HEK293 (cell line): ENCODE measurements around the gene RBM7.

Experiments used
- SCRT1 ChIP-seq: fragments of 450-650 bp; formaldehyde crosslinking; IDR thresholded peaks from 2 replicates; pipeline ENCODE4 v1.5.1; 2016; ENCODE audit warnings: missing biosample characterization, missing genetic modification characterization, borderline replicate concordance
- SP3 ChIP-seq: fragments of 450-650 bp; formaldehyde crosslinking; IDR thresholded peaks from 2 replicates; pipeline ENCODE4 v1.5.1; 2016; ENCODE audit warnings: missing biosample characterization, missing genetic modification characterization
- ZEB2 ChIP-seq: fragments of 450-650 bp; formaldehyde crosslinking; IDR thresholded peaks from 2 replicates; pipeline ENCODE4 v1.5.1; 2016; ENCODE audit warnings: missing biosample characterization, missing genetic modification characterization
- ZFP37 ChIP-seq: fragments of 450-650 bp; formaldehyde crosslinking; IDR thresholded peaks from 2 replicates; pipeline ENCODE4 v1.5.1; 2016; ENCODE audit warnings: missing biosample characterization, missing genetic modification characterization
- ZNF114 ChIP-seq: fragments of 450-650 bp; formaldehyde crosslinking; IDR thresholded peaks from 2 replicates; pipeline ENCODE4 v1.5.0; 2017; ENCODE audit warnings: missing biosample characterization, missing genetic modification characterization
- ZNF138 ChIP-seq: fragments of 450-650 bp; formaldehyde crosslinking; IDR thresholded peaks from 2 replicates; pipeline ENCODE4 v1.5.1; 2016; ENCODE audit warnings: missing biosample characterization, missing genetic modification characterization, borderline replicate concordance
- ZNF146 ChIP-seq: fragments of 450-650 bp; formaldehyde crosslinking; IDR thresholded peaks from 2 replicates; pipeline ENCODE4 v1.5.1; 2016; ENCODE audit warnings: missing biosample characterization, missing genetic modification characterization
- ZNF155 ChIP-seq: fragments of 450-650 bp; formaldehyde crosslinking; IDR thresholded peaks from 2 replicates; pipeline ENCODE4 v1.5.1; 2016; ENCODE audit warnings: missing biosample characterization, missing genetic modification characterization
- ZNF19 ChIP-seq: fragments of 450-650 bp; formaldehyde crosslinking; IDR thresholded peaks from 2 replicates; pipeline ENCODE4; 2016; ENCODE audit warnings: missing biosample characterization, missing genetic modification characterization, low read depth
- ZNF2 ChIP-seq: fragments of 450-650 bp; formaldehyde crosslinking; IDR thresholded peaks from 2 replicates; pipeline ENCODE4 v1.5.1; 2016; ENCODE audit warnings: missing biosample characterization, missing genetic modification characterization
- ZNF239 ChIP-seq: fragments of 450-650 bp; formaldehyde crosslinking; IDR thresholded peaks from 2 replicates; pipeline ENCODE4 v1.5.1; 2016; ENCODE audit warnings: missing biosample characterization, missing genetic modification characterization
- ZNF266 ChIP-seq: fragments of 450-650 bp; formaldehyde crosslinking; IDR thresholded peaks from 2 replicates; pipeline ENCODE4 v1.5.1; 2016; ENCODE audit warnings: missing biosample characterization, missing genetic modification characterization, low read depth
- ZNF311 ChIP-seq: fragments of 450-650 bp; formaldehyde crosslinking; IDR thresholded peaks from 2 replicates; pipeline ENCODE4 v1.5.1; 2017; ENCODE audit warnings: missing biosample characterization, missing genetic modification characterization, borderline replicate concordance
- ZNF416 ChIP-seq: fragments of 450-650 bp; formaldehyde crosslinking; IDR thresholded peaks from 2 replicates; pipeline ENCODE4 v1.5.1; 2016; ENCODE audit warnings: missing biosample characterization, missing genetic modification characterization
- ZNF426 ChIP-seq: fragments of 450-650 bp; formaldehyde crosslinking; IDR thresholded peaks from 2 replicates; pipeline ENCODE4 v1.5.1; 2017; ENCODE audit warnings: missing biosample characterization, missing genetic modification characterization, mild to moderate bottlenecking, inconsistent platforms, moderate library complexity
- ZNF510 ChIP-seq: fragments of 450-650 bp; formaldehyde crosslinking; IDR thresholded peaks from 2 replicates; pipeline ENCODE4 v1.5.1; 2018; ENCODE audit warnings: mild to moderate bottlenecking, missing genetic modification characterization, missing biosample characterization; ENCODE audit not compliant: insufficient replicate concordance
- ZNF529 ChIP-seq: fragments of 450-650 bp; formaldehyde crosslinking; IDR thresholded peaks from 2 replicates; pipeline ENCODE4 v1.5.1; 2017; ENCODE audit warnings: missing genetic modification characterization, missing biosample characterization; ENCODE audit not compliant: insufficient replicate concordance
- ZNF561 ChIP-seq: fragments of 450-650 bp; IDR thresholded peaks from 2 replicates; pipeline ENCODE4 v1.5.1; 2018; ENCODE audit warnings: missing biosample characterization, missing genetic modification characterization, borderline replicate concordance
- ZNF571 ChIP-seq: fragments of 450-650 bp; formaldehyde crosslinking; IDR thresholded peaks from 2 replicates; pipeline ENCODE4 v1.5.0; 2017; ENCODE audit warnings: missing biosample characterization, missing genetic modification characterization
- ZNF664 ChIP-seq: fragments of 450-650 bp; formaldehyde crosslinking; IDR thresholded peaks from 2 replicates; pipeline ENCODE4 v1.5.1; 2016; ENCODE audit warnings: missing biosample characterization, missing genetic modification characterization
- ZXDB ChIP-seq: fragments of 450-650 bp; formaldehyde crosslinking; IDR thresholded peaks from 2 replicates; pipeline ENCODE4 v1.5.1; 2016; ENCODE audit warnings: missing biosample characterization, missing genetic modification characterization
- TF ChIP-seq, protein P1 (sequence below): fragments of 450-650 bp; formaldehyde crosslinking; IDR thresholded peaks from 2 replicates; pipeline ENCODE4 v1.5.0; 2017; ENCODE audit warnings: missing biosample characterization, missing genetic modification characterization, borderline replicate concordance
- TF ChIP-seq, protein P2 (sequence below): IDR thresholded peaks from 2 replicates; pipeline ENCODE4 v1.6.1; 2011; ENCODE audit warnings: mild to moderate bottlenecking, low read depth, low read length, borderline replicate concordance
- TF ChIP-seq, protein P3 (sequence below): fragments of 450-650 bp; formaldehyde crosslinking; conservative IDR thresholded peaks from 2 replicates; pipeline ENCODE4 v1.5.1; 2016; ENCODE audit warnings: low read depth, missing biosample characterization, missing genetic modification characterization
- TF ChIP-seq, protein P4 (sequence below): fragments of 450-650 bp; formaldehyde crosslinking; IDR thresholded peaks from 2 replicates; pipeline ENCODE4 v1.5.1; 2016; ENCODE audit warnings: missing biosample characterization, missing genetic modification characterization
- TF ChIP-seq, protein P5 (sequence below): fragments of 450-650 bp; formaldehyde crosslinking; IDR thresholded peaks from 2 replicates; pipeline ENCODE4 v1.5.1; 2017; ENCODE audit warnings: missing biosample characterization, missing genetic modification characterization

Gene RBM7

DNA sequence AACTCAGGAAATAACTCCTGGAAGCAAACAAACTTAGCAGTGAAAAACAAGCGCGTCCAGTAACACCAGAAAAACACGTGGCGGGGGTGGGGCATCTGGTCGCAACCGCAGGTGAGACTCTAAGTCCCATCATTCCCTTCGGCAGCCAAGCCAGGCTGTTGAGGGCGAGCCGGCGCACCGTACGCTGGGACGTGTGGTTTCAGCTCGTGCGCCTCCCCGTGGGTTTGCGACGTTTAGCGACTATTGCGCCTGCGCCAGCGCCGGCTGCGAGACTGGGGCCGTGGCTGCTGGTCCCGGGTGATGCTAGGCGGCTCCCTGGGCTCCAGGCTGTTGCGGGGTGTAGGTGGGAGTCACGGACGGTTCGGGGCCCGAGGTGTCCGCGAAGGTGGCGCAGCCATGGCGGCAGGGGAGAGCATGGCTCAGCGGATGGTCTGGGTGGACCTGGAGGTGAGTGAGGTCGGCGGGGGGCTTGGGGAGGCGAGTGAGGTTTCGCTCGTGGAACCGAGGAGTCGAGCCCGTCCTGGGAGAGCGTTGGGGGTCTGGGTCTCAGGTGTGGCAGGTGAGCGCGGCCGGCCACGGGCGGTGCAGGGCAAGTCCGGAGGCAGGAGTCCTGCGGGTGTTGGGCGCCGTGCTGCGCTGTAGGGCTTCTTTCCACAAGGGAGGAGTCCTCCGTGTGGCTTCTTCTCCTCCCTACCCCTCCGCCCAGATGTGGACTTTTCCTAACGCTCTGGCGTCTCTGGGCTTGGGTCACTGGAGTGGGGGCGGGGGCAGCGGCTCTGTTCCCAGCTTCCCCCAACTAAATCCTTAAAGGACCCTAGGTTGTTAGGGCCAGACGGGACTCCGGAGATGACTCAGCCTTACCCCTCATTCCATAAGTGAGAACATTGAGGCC, 39.0 kb downstream of the RBM7 start, which contains the start of gene REXO2 (continued):
- peak; percentile 54; the same call in 1 of the 2 replicates for TF ChIP-seq SP3 (tag by site-specific recombination)
- TF ChIP-seq ZNF239 (tag by site-specific recombination): no peak
- TF ChIP-seq ZNF426: no peak
- no peak for TF ChIP-seq ZNF266 (tag by site-specific recombination)
- TF ChIP-seq ZNF529: peak; percentile 45
- TF ChIP-seq SCRT1 (tag by site-specific recombination): no peak
- TF ChIP-seq ZNF19 (tag by site-specific recombination): no peak
- TF ChIP-seq ZNF138 (tag by site-specific recombination): no peak
- no peak for TF ChIP-seq ZNF311 (tag by site-specific recombination)
- TF ChIP-seq ZNF664 (tag by site-specific recombination): no peak
- TF ChIP-seq ZNF416 (tag by site-specific recombination): no peak
- TF ChIP-seq ZNF561 (tag by site-specific recombination): no peak
- TF ChIP-seq, protein P1, sequence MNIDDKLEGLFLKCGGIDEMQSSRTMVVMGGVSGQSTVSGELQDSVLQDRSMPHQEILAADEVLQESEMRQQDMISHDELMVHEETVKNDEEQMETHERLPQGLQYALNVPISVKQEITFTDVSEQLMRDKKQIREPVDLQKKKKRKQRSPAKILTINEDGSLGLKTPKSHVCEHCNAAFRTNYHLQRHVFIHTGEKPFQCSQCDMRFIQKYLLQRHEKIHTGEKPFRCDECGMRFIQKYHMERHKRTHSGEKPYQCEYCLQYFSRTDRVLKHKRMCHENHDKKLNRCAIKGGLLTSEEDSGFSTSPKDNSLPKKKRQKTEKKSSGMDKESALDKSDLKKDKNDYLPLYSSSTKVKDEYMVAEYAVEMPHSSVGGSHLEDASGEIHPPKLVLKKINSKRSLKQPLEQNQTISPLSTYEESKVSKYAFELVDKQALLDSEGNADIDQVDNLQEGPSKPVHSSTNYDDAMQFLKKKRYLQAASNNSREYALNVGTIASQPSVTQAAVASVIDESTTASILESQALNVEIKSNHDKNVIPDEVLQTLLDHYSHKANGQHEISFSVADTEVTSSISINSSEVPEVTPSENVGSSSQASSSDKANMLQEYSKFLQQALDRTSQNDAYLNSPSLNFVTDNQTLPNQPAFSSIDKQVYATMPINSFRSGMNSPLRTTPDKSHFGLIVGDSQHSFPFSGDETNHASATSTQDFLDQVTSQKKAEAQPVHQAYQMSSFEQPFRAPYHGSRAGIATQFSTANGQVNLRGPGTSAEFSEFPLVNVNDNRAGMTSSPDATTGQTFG: no peak
- no peak; the same call in 1 of the 2 replicates for TF ChIP-seq ZEB2 (tag by site-specific recombination)
- TF ChIP-seq ZFP37 (tag by site-specific recombination): peak; percentile 59; the same call in 1 of the 2 replicates
- TF ChIP-seq ZNF155 (tag by site-specific recombination): no peak
- TF ChIP-seq ZNF146 (tag by site-specific recombination): 0 out of 2 replicates have a peak, but pooled peaks have one; percentile 13
- TF ChIP-seq, protein P2, sequence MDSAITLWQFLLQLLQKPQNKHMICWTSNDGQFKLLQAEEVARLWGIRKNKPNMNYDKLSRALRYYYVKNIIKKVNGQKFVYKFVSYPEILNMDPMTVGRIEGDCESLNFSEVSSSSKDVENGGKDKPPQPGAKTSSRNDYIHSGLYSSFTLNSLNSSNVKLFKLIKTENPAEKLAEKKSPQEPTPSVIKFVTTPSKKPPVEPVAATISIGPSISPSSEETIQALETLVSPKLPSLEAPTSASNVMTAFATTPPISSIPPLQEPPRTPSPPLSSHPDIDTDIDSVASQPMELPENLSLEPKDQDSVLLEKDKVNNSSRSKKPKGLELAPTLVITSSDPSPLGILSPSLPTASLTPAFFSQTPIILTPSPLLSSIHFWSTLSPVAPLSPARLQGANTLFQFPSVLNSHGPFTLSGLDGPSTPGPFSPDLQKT: no peak
- TF ChIP-seq ZNF2: no peak
- TF ChIP-seq, protein P3, sequence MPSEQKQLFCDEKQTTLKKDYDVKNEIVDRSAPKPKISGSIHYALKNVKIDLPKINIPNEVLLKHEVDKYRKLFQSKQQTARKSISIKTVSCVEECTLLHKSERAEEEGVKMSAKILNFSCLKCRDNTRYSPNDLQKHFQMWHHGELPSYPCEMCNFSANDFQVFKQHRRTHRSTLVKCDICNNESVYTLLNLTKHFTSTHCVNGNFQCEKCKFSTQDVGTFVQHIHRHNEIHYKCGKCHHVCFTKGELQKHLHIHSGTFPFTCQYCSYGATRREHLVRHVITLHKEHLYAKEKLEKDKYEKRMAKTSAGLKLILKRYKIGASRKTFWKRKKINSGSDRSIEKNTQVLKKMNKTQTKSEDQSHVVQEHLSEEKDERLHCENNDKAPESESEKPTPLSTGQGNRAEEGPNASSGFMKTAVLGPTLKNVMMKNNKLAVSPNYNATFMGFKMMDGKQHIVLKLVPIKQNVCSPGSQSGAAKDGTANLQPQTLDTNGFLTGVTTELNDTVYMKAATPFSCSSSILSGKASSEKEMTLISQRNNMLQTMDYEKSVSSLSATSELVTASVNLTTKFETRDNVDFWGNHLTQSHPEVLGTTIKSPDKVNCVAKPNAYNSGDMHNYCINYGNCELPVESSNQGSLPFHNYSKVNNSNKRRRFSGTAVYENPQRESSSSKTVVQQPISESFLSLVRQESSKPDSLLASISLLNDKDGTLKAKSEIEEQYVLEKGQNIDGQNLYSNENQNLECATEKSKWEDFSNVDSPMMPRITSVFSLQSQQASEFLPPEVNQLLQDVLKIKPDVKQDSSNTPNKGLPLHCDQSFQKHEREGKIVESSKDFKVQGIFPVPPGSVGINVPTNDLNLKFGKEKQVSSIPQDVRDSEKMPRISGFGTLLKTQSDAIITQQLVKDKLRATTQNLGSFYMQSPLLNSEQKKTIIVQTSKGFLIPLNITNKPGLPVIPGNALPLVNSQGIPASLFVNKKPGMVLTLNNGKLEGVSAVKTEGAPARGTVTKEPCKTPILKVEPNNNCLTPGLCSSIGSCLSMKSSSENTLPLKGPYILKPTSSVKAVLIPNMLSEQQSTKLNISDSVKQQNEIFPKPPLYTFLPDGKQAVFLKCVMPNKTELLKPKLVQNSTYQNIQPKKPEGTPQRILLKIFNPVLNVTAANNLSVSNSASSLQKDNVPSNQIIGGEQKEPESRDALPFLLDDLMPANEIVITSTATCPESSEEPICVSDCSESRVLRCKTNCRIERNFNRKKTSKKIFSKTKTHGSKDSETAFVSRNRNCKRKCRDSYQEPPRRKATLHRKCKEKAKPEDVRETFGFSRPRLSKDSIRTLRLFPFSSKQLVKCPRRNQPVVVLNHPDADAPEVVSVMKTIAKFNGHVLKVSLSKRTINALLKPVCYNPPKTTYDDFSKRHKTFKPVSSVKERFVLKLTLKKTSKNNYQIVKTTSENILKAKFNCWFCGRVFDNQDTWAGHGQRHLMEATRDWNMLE (tag by site-specific recombination): no peak
- no peak; the same call in none of the 2 replicates for TF ChIP-seq ZXDB
- TF ChIP-seq, protein P4, sequence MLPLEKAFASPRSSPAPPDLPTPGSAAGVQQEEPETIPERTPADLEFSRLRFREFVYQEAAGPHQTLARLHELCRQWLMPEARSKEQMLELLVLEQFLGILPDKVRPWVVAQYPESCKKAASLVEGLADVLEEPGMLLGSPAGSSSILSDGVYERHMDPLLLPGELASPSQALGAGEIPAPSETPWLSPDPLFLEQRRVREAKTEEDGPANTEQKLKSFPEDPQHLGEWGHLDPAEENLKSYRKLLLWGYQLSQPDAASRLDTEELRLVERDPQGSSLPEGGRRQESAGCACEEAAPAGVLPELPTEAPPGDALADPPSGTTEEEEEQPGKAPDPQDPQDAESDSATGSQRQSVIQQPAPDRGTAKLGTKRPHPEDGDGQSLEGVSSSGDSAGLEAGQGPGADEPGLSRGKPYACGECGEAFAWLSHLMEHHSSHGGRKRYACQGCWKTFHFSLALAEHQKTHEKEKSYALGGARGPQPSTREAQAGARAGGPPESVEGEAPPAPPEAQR (tag by site-specific recombination): no peak
- no peak for TF ChIP-seq ZNF510 (tag by site-specific recombination)
- no peak for TF ChIP-seq ZNF571
- no peak for TF ChIP-seq ZNF114
- TF ChIP-seq, protein P5, sequence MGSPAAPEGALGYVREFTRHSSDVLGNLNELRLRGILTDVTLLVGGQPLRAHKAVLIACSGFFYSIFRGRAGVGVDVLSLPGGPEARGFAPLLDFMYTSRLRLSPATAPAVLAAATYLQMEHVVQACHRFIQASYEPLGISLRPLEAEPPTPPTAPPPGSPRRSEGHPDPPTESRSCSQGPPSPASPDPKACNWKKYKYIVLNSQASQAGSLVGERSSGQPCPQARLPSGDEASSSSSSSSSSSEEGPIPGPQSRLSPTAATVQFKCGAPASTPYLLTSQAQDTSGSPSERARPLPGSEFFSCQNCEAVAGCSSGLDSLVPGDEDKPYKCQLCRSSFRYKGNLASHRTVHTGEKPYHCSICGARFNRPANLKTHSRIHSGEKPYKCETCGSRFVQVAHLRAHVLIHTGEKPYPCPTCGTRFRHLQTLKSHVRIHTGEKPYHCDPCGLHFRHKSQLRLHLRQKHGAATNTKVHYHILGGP (tag by site-specific recombination): no peak
